Nephron (organoid): ENCODE measurements around the gene LYSET.

ENCODE experiments used
- H3K27ac Mint-ChIP-seq, 3 experiments: 2 replicates each; pipeline ENCODE4 v1.8.0; 2020; ENCODE audit warnings: mixed read lengths in 3 of 3, mild to moderate bottlenecking in 2 of 3, moderate library complexity in 1 of 3
- H3K27me3 Mint-ChIP-seq: 2 replicates; pipeline ENCODE4 v1.8.0; 2021; ENCODE audit warnings: low read depth, mild to moderate bottlenecking, moderate library complexity, mixed read lengths
- H3K36me3 Mint-ChIP-seq: 2 replicates; pipeline ENCODE4 v1.8.0; 2020; ENCODE audit warnings: low read depth, mixed read lengths
- H3K4me1 Mint-ChIP-seq: 2 replicates; pipeline ENCODE4 v1.8.0; 2020; ENCODE audit warnings: mixed read lengths
- H3K4me3 Mint-ChIP-seq, 3 experiments: 2 replicates each; pipeline ENCODE4 v1.8.0; 2020; ENCODE audit warnings: mild to moderate bottlenecking in 3 of 3, mixed read lengths in 3 of 3, moderate library complexity in 2 of 3
- H3K9me3 Mint-ChIP-seq: 2 replicates; pipeline ENCODE4 v1.8.0; 2020; ENCODE audit warnings: mixed read lengths
- CTCF ChIP-seq, 3 experiments: fragments of 200-600 bp; sonication (generic); IDR thresholded peaks; one replicate each; pipeline ENCODE4 v1.5.0; 2021; ENCODE audit warnings: antibody characterized with exemption in 3 of 3; ENCODE audit not compliant: unreplicated experiment in 3 of 3

LYSET gene

GRCh38 chr14:93220509-93220908, 35.4 kb downstream of the LYSET start:
- no peak for TF ChIP-seq CTCF (IDR thresholded peaks at IDR 0.05; ENCODE audit: unreplicated experiment in 3 of 3)
- Mint-ChIP-seq H3K36me3 (peaks cover 61% of the 10 kb centered on the region), H3K9me3 (no peaks in the 10 kb centered on the region), H3K4me1 (no peaks in the 10 kb centered on the region), H3K27me3 (no peaks in the 10 kb centered on the region), H3K4me3 (no peak overlapping the region), H3K27ac (no peak overlapping the region)

- no peaks in the 10 kb centered on the region for H3K27me3 Mint-ChIP-seq
- H3K27ac Mint-ChIP-seq, result no peak overlapping the region
Measured at GRCh38 chr14:93223565-93223964, 38.4 kb downstream of the LYSET start.

GRCh38 chr14:93228550-93228949, 43.4 kb downstream of the LYSET start:
- Mint-ChIP-seq H3K36me3 (peaks cover 49% of the 10 kb centered on the region), H3K27me3 (no peaks in the 10 kb centered on the region), H3K4me1 (no peaks in the 10 kb centered on the region), H3K9me3 (no peaks in the 10 kb centered on the region), H3K4me3 (no peak overlapping the region), H3K27ac (no peak overlapping the region)
- TF ChIP-seq CTCF (IDR thresholded peaks at IDR 0.05; ENCODE audit: unreplicated experiment in 3 of 3), result no peak

More at GRCh38 chr14:93223565-93223964, 38.4 kb downstream of the LYSET start:
- Mint-ChIP-seq H3K36me3 (peaks cover 68% of the 10 kb centered on the region), H3K4me1 (no peaks in the 10 kb centered on the region), H3K4me3 (no peak overlapping the region), H3K9me3 (no peaks in the 10 kb centered on the region)
- TF ChIP-seq CTCF (IDR thresholded peaks at IDR 0.05; ENCODE audit: unreplicated experiment in 3 of 3), result no peak

GRCh38 chr14:93230539-93230938, 45.4 kb downstream of the LYSET start:
- no peak overlapping the region for H3K27ac Mint-ChIP-seq
- H3K4me1 Mint-ChIP-seq, result no peaks in the 10 kb centered on the region
- TF ChIP-seq CTCF (IDR thresholded peaks at IDR 0.05; ENCODE audit: unreplicated experiment in 3 of 3), result no peak
- H3K36me3 Mint-ChIP-seq, result peaks cover 34% of the 10 kb centered on the region
- H3K9me3 Mint-ChIP-seq, result no peaks in the 10 kb centered on the region
- H3K4me3 Mint-ChIP-seq, result no peak overlapping the region
- H3K27me3 Mint-ChIP-seq, result no peaks in the 10 kb centered on the region

- H3K4me1 Mint-ChIP-seq, result no peaks in the 10 kb centered on the region
Measured at GRCh38 chr14:93231129-93231979, 46.2 kb downstream of the LYSET start.

More at GRCh38 chr14:93231129-93231979, 46.2 kb downstream of the LYSET start:
- Mint-ChIP-seq H3K4me3 (no peak overlapping the region), H3K9me3 (no peaks in the 10 kb centered on the region), H3K36me3 (peaks cover 26% of the 10 kb centered on the region), H3K27me3 (no peaks in the 10 kb centered on the region), H3K27ac (no peak overlapping the region)
- TF ChIP-seq CTCF (IDR thresholded peaks at IDR 0.05; ENCODE audit: unreplicated experiment in 3 of 3), result no peak
